Lower leg skin (tissue), 3 donors: ENCODE measurements around the gene PIP4K2A.

Experiments
- CTCF ChIP-seq, 3 donors: fragments of 450-650 bp; IDR thresholded peaks; one replicate each; pipeline ENCODE4 v1.5.1; 2016; ENCODE audit warnings: antibody characterized with exemption in 3 of 3, mild to moderate bottlenecking in 3 of 3, moderate library complexity in 2 of 3
- POLR2A ChIP-seq, 2 donors: fragments of 450-650 bp; IDR thresholded peaks; one replicate each; pipeline ENCODE4 v1.6.1; 2016 to 2017; ENCODE audit warnings: antibody characterized with exemption in 2 of 2, mild to moderate bottlenecking in 1 of 2, moderate library complexity in 1 of 2

- no peak for TF ChIP-seq CTCF (IDR thresholded peaks at IDR 0.05)
- TF ChIP-seq POLR2A (IDR thresholded peaks at IDR 0.05) = no peak
Observed at GRCh38 chr10:22676435-22676834, 37.9 kb downstream of the PIP4K2A start.
